ENCODE measurements around the gene DCC.

DNA sequence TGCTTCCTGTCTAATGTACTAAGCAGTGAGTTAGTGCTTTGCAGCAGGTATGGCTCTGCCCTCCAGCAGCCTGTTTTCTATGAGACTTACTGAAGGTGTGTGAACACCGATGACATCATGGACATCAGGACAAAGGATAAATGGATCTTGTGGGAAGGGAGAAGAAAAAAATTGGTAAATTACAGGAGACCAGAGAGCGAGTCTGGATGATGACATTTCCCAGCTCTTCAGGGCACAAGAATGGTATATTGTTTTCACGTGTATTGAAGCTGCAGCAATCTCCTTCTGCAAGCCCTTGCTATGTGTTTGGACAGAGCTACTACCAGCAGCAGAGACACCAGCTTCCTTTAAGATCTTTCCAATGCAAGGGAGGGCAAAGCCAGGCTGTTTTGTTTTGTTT is 47.2 kb downstream of the DCC start:
- TF ChIP-seq, protein P1, sequence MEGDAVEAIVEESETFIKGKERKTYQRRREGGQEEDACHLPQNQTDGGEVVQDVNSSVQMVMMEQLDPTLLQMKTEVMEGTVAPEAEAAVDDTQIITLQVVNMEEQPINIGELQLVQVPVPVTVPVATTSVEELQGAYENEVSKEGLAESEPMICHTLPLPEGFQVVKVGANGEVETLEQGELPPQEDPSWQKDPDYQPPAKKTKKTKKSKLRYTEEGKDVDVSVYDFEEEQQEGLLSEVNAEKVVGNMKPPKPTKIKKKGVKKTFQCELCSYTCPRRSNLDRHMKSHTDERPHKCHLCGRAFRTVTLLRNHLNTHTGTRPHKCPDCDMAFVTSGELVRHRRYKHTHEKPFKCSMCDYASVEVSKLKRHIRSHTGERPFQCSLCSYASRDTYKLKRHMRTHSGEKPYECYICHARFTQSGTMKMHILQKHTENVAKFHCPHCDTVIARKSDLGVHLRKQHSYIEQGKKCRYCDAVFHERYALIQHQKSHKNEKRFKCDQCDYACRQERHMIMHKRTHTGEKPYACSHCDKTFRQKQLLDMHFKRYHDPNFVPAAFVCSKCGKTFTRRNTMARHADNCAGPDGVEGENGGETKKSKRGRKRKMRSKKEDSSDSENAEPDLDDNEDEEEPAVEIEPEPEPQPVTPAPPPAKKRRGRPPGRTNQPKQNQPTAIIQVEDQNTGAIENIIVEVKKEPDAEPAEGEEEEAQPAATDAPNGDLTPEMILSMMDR (IDR thresholded peaks at IDR 0.05), result no peak
- TF ChIP-seq EZH2 (IDR thresholded peaks at IDR 0.05; ENCODE audit: borderline replicate concordance, insufficient read depth, low read depth, low read length, poor library complexity, severe bottlenecking), result no peak

All from B cell (primary cell).